Activated CD8-positive, alpha-beta T cell treated with anti-CD3 and anti-CD28 coated beads for 36 hours (primary cell): ENCODE measurements around the gene KCNH4. TPM values are rescaled to one million over a fixed set of nuclear protein-coding genes. Genes with fewer than 3 reads are reported as not detected.
A peak's percentile ranks its signal among the peaks of the same experiment; 100 is the strongest.
"Not testable (repeated sequence)": the region's sequence is repeated elsewhere in the genome, so short reads cannot be mapped to it uniquely, and the experiment has no call there.

ENCODE experiments used
- ATAC-seq: fragments of 200-7000 bp; cut with Tn5 transposase; one replicate; pipeline ENCODE4 v1.10.0; 2021; ENCODE audit warnings: mild to moderate bottlenecking, moderate library complexity
- CTCF ChIA-PET: fragments of 350-600 bp; sonication (Branson Sonifier 250); formaldehyde crosslinking; loops from one replicate; lab custom pipeline; 2021; ENCODE audit warnings: antibody characterized with exemption; lab: Charles Lee
- POLR2A ChIA-PET: fragments of 350-600 bp; sonication (Branson Sonifier 250); formaldehyde crosslinking; loops from one replicate; lab custom pipeline; 2021; ENCODE audit warnings: antibody characterized with exemption; lab: Charles Lee
- DNase-seq: peaks from one replicate; pipeline ENCODE4 v3.0.0-alpha.2; 2020
- H3K27ac Mint-ChIP-seq: one replicate; pipeline ENCODE4 v1.8.0; 2021; ENCODE audit warnings: mild to moderate bottlenecking, mixed read lengths
- H3K27me3 Mint-ChIP-seq: one replicate; pipeline ENCODE4 v1.8.0; 2021; ENCODE audit warnings: mixed read lengths
- H3K36me3 Mint-ChIP-seq: one replicate; pipeline ENCODE4 v1.8.0; 2021; ENCODE audit warnings: low read depth, mixed read lengths
- H3K4me1 Mint-ChIP-seq: one replicate; pipeline ENCODE4 v1.8.0; 2021; ENCODE audit warnings: low read depth, mixed read lengths
- H3K4me3 Mint-ChIP-seq: one replicate; pipeline ENCODE4 v1.8.0; 2021; ENCODE audit warnings: mild to moderate bottlenecking, moderate library complexity, mixed read lengths
- H3K9me3 Mint-ChIP-seq: one replicate; pipeline ENCODE4 v1.8.0; 2021; ENCODE audit warnings: mixed read lengths
- CTCF ChIP-seq: fragments of 200-600 bp; IDR thresholded peaks from one replicate; pipeline ENCODE4 v1.8.0; 2022; ENCODE audit warnings: antibody characterized with exemption, mild to moderate bottlenecking
- intact Hi-C: fragments of 100-400 bp; cut with micrococcal nuclease; formaldehyde crosslinking; loops from one replicate; pipeline ENCODE4 v1.10.0; 2022
- total RNA-seq, 2 experiments: library from RNA; stranded (reverse); gene quantifications; one replicate each; pipeline ENCODE4 v1.2.3, GENCODE V29; 2021

KCNH4 gene
- total RNA-seq, 2 experiments from 2014 or later: 0.38 to 0.43 TPM

DNA sequence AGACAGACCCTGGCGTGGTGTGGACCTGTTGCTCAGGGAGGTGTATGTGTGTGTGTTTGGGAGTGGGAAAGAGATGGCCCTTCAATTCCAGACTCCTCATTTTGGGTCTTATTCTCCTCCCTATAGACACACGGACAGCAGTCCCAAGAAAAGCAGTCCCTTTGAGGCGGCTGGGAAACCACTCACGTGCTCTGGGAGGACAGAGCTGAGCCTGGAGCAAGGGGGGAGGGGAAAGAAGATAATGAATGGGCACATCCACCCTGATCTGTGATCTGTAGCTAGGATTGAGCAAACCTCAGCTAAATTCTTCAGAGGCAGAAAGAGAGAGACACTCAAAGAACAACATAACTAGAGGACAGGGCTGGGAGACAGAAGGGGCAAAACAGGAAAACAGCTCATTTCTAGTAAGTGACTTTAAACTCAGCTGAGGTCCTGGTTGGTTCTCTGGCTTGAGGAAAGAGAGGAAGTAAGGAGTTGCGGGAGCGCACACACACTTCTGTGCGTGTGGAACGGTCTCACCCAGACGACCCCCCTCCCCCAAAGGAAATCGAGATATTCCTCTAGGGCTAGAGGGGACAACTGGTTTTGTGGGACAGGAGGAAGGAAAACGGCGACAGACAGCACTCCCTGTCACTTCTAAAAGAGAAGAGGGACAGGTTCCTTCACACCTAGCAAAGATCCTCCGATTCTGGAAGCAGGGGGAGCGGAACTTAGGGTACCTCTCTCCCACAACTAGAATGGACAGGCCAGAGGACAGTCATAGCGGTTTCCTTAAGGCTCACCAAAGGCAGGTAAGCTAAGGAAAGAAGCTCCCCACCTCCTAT lies 26.8 kb downstream of the KCNH4 start:
- DNase-seq (no peak), ATAC-seq (no peak)
- Mint-ChIP-seq H3K9me3 (no peaks in the 10 kb centered on the region), H3K27me3 (no peaks in the 10 kb centered on the region), H3K4me1 (peaks cover 28% of the 10 kb centered on the region), H3K27ac (peak overlapping the region; percentile 79), H3K36me3 (no peaks in the 10 kb centered on the region), H3K4me3 (peak overlapping the region; percentile 83)
- intact Hi-C loops: no loop called here
- no peak for TF ChIP-seq CTCF
- CTCF ChIA-PET: interaction anchor here (0.6 to 1.7 kb wide), 7 partner anchors 9 to 191 kb away, joined by 3 to 7 read pairs (median 3); partner anchors contain the start of genes DNAJC7 and GHDC
- POLR2A ChIA-PET: interaction anchor here (0.7 to 3.0 kb wide), 9 partner anchors 11 to 254 kb away, joined by 3 to 13 read pairs (median 4); partner anchors contain the start of genes DHX58, KAT2A and ZNF385C

- TF ChIP-seq CTCF: no peak
- Mint-ChIP-seq H3K4me1 (peaks cover 36% of the 10 kb centered on the region), H3K36me3 (peaks cover 6% of the 10 kb centered on the region), H3K27me3 (no peaks in the 10 kb centered on the region), H3K9me3 (no peaks in the 10 kb centered on the region), H3K27ac (no peak overlapping the region), H3K4me3 (no peak overlapping the region)
- DNase-seq: no peak
- ChIA-PET POLR2A (no interaction called here), CTCF (interaction anchor here (1.1 kb wide), 1 partner anchor 15 kb away, joined by 3 read pairs; no protein-coding TSS in a partner anchor)
- intact Hi-C loops: no loop called here
- no peak for ATAC-seq
Measured at GRCh38 chr17:42146911-42147607, 33.9 kb downstream of the KCNH4 start.

- ChIA-PET CTCF (interaction anchor here (1.2 to 1.4 kb wide), 2 partner anchors 115 to 288 kb away, joined by 3 read pairs; no protein-coding TSS in a partner anchor), POLR2A (interaction anchor here (1.0 to 2.2 kb wide), 3 partner anchors 9 to 14 kb away, joined by 3 to 10 read pairs (median 4); partner anchors contain the start of gene RAB5C)
- H3K36me3 Mint-ChIP-seq, H3K27me3 Mint-ChIP-seq, H3K4me3 Mint-ChIP-seq, DNase-seq, ATAC-seq, H3K9me3 Mint-ChIP-seq, H3K27ac Mint-ChIP-seq, intact Hi-C loops: not testable (repeated sequence)
- peaks cover 31% of the 10 kb centered on the region for H3K4me1 Mint-ChIP-seq
Measured at GRCh38 chr17:42143138-42143537, 37.8 kb downstream of the KCNH4 start.

DNA sequence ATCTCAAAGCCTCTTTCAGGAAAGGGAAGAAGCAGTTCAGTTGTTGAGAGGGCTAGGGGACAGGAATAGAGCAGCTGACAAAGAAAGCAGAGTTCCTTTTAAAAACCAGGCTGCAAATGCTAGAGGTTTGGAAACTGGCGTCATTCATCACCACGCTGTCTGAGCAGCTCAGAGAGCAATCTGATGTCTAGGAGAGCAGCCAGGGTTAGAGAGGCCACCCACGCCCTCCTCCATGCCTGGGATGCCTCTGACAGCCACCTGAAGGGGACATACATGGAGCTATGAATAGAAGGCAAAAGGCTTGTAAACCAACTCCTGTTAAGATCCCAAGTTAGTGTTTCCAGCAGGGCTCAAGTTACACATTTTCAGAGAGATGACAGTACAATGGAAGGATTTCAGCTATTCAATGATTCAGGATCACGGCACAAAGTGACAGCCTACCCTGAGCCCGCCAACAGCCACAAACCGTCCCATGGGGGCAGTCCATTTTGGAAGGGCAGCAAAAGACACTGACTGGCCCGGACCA lies 38.5 kb downstream of the KCNH4 start:
- H3K36me3 Mint-ChIP-seq: peaks cover 10% of the 10 kb centered on the region
- TF ChIP-seq CTCF: no peak
- no peaks in the 10 kb centered on the region for H3K9me3 Mint-ChIP-seq
- no peak for DNase-seq
- ATAC-seq: no peak
- ChIA-PET POLR2A (interaction anchor here (1.0 to 2.2 kb wide), 3 partner anchors 8 to 13 kb away, joined by 3 to 10 read pairs (median 4); partner anchors contain the start of gene RAB5C), CTCF (interaction anchor here (1.4 to 4.5 kb wide), 2 partner anchors 12 to 289 kb away, joined by 3 to 15 read pairs; no protein-coding TSS in a partner anchor)
- intact Hi-C loops: no loop called here
- no peaks in the 10 kb centered on the region for H3K27me3 Mint-ChIP-seq
- H3K4me3 Mint-ChIP-seq: no peak overlapping the region
- H3K4me1 Mint-ChIP-seq: peaks cover 30% of the 10 kb centered on the region
- no peak overlapping the region for H3K27ac Mint-ChIP-seq

DNA sequence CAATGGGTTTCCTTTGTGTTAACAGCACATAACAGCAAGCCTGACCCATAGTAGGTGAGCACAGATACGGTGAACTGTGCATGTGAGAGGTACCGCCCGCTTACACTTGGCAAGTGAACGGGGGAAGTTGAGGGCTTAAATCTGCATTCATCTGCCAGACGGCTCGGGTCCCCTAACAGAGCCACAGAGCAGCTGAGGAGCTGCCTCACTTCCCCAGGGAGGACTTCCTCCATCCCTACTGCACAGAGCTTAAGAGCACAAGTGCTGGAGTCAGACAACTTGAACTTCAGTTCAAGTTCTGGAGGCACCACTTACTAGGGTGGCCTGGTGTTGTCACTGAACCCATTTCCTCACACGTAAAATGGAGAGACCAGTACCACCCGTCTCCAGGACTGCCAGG lies 39.6 kb downstream of the KCNH4 start:
- intact Hi-C loops: no loop called here
- Mint-ChIP-seq H3K27ac (no peak overlapping the region), H3K36me3 (peaks cover 13% of the 10 kb centered on the region), H3K4me3 (no peak overlapping the region), H3K4me1 (peaks cover 29% of the 10 kb centered on the region), H3K9me3 (no peaks in the 10 kb centered on the region), H3K27me3 (no peaks in the 10 kb centered on the region)
- DNase-seq (no peak), ATAC-seq (no peak)
- POLR2A ChIA-PET: interaction anchor here (0.9 kb wide), 1 partner anchor 19 kb away, joined by 4 read pairs; no protein-coding TSS in a partner anchor
- TF ChIP-seq CTCF: no peak
- CTCF ChIA-PET: interaction anchor here (4.5 kb wide), 1 partner anchor 11 kb away, joined by 15 read pairs; no protein-coding TSS in a partner anchor

GRCh38 chr17:42140690-42141089 lies 40.3 kb downstream of the KCNH4 start:
- intact Hi-C loops, H3K4me3 Mint-ChIP-seq, H3K27me3 Mint-ChIP-seq, H3K27ac Mint-ChIP-seq, DNase-seq, H3K9me3 Mint-ChIP-seq, ATAC-seq: not testable (repeated sequence)
- peaks cover 13% of the 10 kb centered on the region for H3K36me3 Mint-ChIP-seq
- ChIA-PET POLR2A (interaction anchor here (0.9 to 1.4 kb wide), 2 partner anchors 19 to 33 kb away, joined by 4 read pairs; no protein-coding TSS in a partner anchor), CTCF (interaction anchor here (4.5 kb wide), 1 partner anchor 11 kb away, joined by 15 read pairs; no protein-coding TSS in a partner anchor)
- peaks cover 36% of the 10 kb centered on the region for H3K4me1 Mint-ChIP-seq
